ENCODE data around the gene FCN2.

FCN2 gene

GRCh38 chr9:134935056-134935640, 54.5 kb downstream of the FCN2 start:
- DNase-seq: no peak

- DNase-seq: no peak
Observed at GRCh38 chr9:134935701-134936345, 55.2 kb downstream of the FCN2 start.

GRCh38 chr9:134936346-134937163, 55.9 kb downstream of the FCN2 start:
- DNase-seq: no peak

Data from SHP77 treated with DMSO at 0.1 percent for 48 hours (cell line).